Kidney (tissue), 14 donors: ENCODE measurements around the gene ZNF831. TPM values are rescaled to one million over a fixed set of nuclear protein-coding genes. Genes with fewer than 3 reads are reported as not detected.

Source experiments
- DNase-seq, 5 donors: peaks; one replicate each; pipeline ENCODE4 v3.0.0-alpha.2; 2013 to 2020
- FAIRE-seq: peaks from 2 replicates; lab custom pipeline; 2012; peaks lifted over from hg19 to GRCh38; lab: Jason Lieb, UNC
- H3K27ac ChIP-seq, 2 donors: one replicate each; pipeline ENCODE4 v1.7.0; 2013; ENCODE audit warnings: low read depth in 2 of 2, low read length in 2 of 2, inconsistent platforms in 1 of 2
- H3K27me3 ChIP-seq: one replicate; pipeline ENCODE4 v1.7.1; 2013; ENCODE audit warnings: low read length, inconsistent platforms; ENCODE audit not compliant: control insufficient read depth, insufficient read depth
- H3K36me3 ChIP-seq, 3 donors: one replicate each; pipeline versions ENCODE4 v1.7.0 to v1.7.1; 2013; ENCODE audit warnings: low read length in 3 of 3, control low read depth in 1 of 3, inconsistent platforms in 1 of 3; ENCODE audit not compliant: insufficient read depth in 3 of 3, control insufficient read depth in 2 of 3
- H3K4me1 ChIP-seq, 3 donors: one replicate each; pipeline versions ENCODE4 v1.7.0 to v1.7.1; 2013; ENCODE audit warnings: low read length in 3 of 3, inconsistent platforms in 1 of 3, low read depth in 1 of 3; ENCODE audit not compliant: control insufficient read depth in 2 of 3, insufficient read depth in 2 of 3
- H3K4me3 ChIP-seq, 3 donors: one replicate each; pipeline versions ENCODE4 v1.7.0 to v1.8.1; 2013; ENCODE audit warnings: low read length in 3 of 3, control low read depth in 1 of 3, inconsistent platforms in 1 of 3
- H3K9ac ChIP-seq, 3 donors: one replicate each; pipeline versions ENCODE4 v1.7.0 to v1.7.1; 2013; ENCODE audit warnings: low read length in 3 of 3, control low read depth in 1 of 3, inconsistent platforms in 1 of 3
- H3K9me3 ChIP-seq, 3 donors: one replicate each; pipeline versions ENCODE4 v1.7.0 to v1.7.1; 2013; ENCODE audit warnings: low read length in 3 of 3, control low read depth in 1 of 3, inconsistent platforms in 1 of 3; ENCODE audit not compliant: control insufficient read depth in 2 of 3, insufficient read depth in 1 of 3
- CTCF ChIP-seq: IDR thresholded peaks from 3 replicates; pipeline ENCODE4 v1.5.1; 2012; ENCODE audit warnings: mild to moderate bottlenecking, moderate library complexity, borderline replicate concordance; ENCODE audit not compliant: insufficient read depth; ENCODE audit errors: extremely low read depth
- intact Hi-C: fragments of 100-400 bp; cut with DNase I; formaldehyde crosslinking; loops from one replicate; pipeline ENCODE4 v1.11.1; 2022
- polyA plus RNA-seq: library from polyadenylated mRNA; stranded (reverse); fragments of 350-450 nt; fragmentation: Illumina TruSeq; extraction: RNeasy Lipid Tissue Mini Kit (QIAGEN cat#74804); gene quantifications from one replicate; pipeline ENCODE4 v1.2.3, GENCODE V29; 2014; ENCODE audit warnings: low read depth, low replicate concordance; ENCODE audit not compliant: insufficient read depth
- total RNA-seq: library from RNA; stranded (reverse); fragmentation: NEBNext Ultra II Directional; extraction: Animal tissue kit (Norgen Biotek cat#: 25700); gene quantifications from one replicate; pipeline ENCODE4 v1.2.1, GENCODE V29; 2021
- donor health status: control.
- donor health status: control.
- donor health status: control.
- donor health status: control.
- donor health status: control.
- donor health status: DM: yes; HTN: yes; CAD: no.
- donor health status: Normal renal cell carcinoma (clear cell type).

The ZNF831 gene
- total and polyA plus RNA-seq, 2 donors from 2014 or later = 0.04 to 1.9 TPM

GRCh38 chr20:59144179-59144830, 19.3 kb upstream of the ZNF831 start:
- no peak overlapping the region for H3K27ac ChIP-seq
- H3K4me3 ChIP-seq = no peak overlapping the region
- no peaks in the 10 kb centered on the region for H3K27me3 ChIP-seq
- TF ChIP-seq CTCF = no peak
- FAIRE-seq (no peak), DNase-seq (no peak)
- no peaks in the 10 kb centered on the region for H3K9me3 ChIP-seq
- H3K4me1 ChIP-seq = peaks cover 0 to 8% (median 0%) of the 10 kb centered on the region in 3 donors
- no peaks in the 10 kb centered on the region for H3K36me3 ChIP-seq
- intact Hi-C loops = no loop called here
- H3K9ac ChIP-seq = no peak overlapping the region

GRCh38 chr20:59144831-59145196, 18.8 kb upstream of the ZNF831 start:
- H3K27ac ChIP-seq = no peak overlapping the region
- intact Hi-C loops = no loop called here
- H3K36me3 ChIP-seq = no peaks in the 10 kb centered on the region
- FAIRE-seq (no peak), DNase-seq (no peak)
- H3K4me3 ChIP-seq = no peak overlapping the region
- H3K4me1 ChIP-seq = peaks cover 0 to 11% (median 0%) of the 10 kb centered on the region in 3 donors
- no peaks in the 10 kb centered on the region for H3K9me3 ChIP-seq
- H3K27me3 ChIP-seq = no peaks in the 10 kb centered on the region
- no peak overlapping the region for H3K9ac ChIP-seq
- TF ChIP-seq CTCF = no peak

- FAIRE-seq = no peak
- TF ChIP-seq CTCF = no peak
- Histone ChIP-seq H3K27me3 (no peaks in the 10 kb centered on the region), H3K9me3 (no peaks in the 10 kb centered on the region), H3K4me1 (peaks cover 0 to 12% (median 0%) of the 10 kb centered on the region in 3 donors), H3K27ac (no peak overlapping the region), H3K36me3 (no peaks in the 10 kb centered on the region), H3K9ac (no peak overlapping the region), H3K4me3 (no peak overlapping the region)
- peak in 2 of 5 donors; percentile 56 to 57 for DNase-seq
- intact Hi-C loops = no loop called here
These were observed 18.2 kb upstream of the ZNF831 start for GRCh38 chr20:59145247-59145923.
